ENCODE data around the gene ZNF878.

DNA sequence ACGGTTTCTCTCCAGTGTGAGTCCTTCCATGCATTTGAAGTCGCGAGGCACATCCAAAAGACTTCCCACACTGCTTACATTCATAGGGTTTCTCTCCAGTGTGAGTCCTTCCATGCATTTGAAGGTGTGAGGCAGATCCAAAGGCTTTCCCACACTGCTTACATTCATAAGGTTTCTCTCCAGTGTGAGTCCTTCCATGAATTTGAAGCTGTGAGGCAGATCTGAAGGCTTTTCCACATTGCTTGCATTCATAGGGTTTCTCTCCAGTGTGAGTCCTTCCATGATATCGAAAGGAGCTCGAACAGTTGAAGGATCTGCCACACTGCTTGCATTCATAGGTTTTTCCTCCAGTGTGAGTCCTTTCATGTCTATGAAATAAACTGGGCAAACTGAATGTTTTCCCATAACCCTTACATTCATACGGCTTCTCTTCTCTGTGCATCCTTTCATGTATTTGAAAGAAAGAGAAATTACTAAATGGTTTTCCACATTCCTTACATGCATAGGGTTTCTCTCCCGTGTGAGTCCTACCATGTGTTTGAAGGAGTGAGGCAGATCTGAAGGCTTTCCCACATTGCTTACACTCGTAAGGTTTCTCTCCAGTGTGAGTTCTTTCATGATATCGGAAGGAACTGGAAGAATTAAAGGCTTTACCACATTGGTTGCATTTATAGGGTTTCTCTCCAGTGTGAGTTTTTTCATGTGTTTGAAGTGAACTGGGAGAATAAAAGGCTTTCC lies 37.6 kb downstream of the ZNF878 start:
- TF ChIP-seq CTCF (IDR thresholded peaks at IDR 0.05) (no peak), POLR2A (IDR thresholded peaks at IDR 0.05) (no peak)
